HCT116 (cell line): ENCODE results near the gene CALCB. TPM values are rescaled to one million over a fixed set of nuclear protein-coding genes. Genes with fewer than 3 reads are reported as not detected.

ENCODE experiments used
- ATAC-seq: fragments of 200-7000 bp; cut with Tn5 transposase; 2 replicates; pipeline ENCODE4 v1.9.1; 2020; ENCODE audit warnings: mild to moderate bottlenecking, moderate library complexity
- BruUV-seq: library from RNA; stranded (reverse); fragments of 400-500 nt; replicated peaks from 2 replicates; lab custom pipeline; 2021; lab: Mats Ljungman, UMichigan
- CTCF ChIA-PET: fragments of 300-600 bp; sonication (Branson Sonifier 250); formaldehyde crosslinking; loops from one replicate; lab custom pipeline; 2021; ENCODE audit warnings: antibody characterized with exemption; lab: Charles Lee
- POLR2A ChIA-PET: fragments of 300-600, 350-600 bp; sonication (Branson Sonifier 250); formaldehyde crosslinking; loops from one replicate; lab custom pipeline; 2021; ENCODE audit warnings: antibody characterized with exemption; lab: Charles Lee
- RAD21 ChIA-PET, 2 experiments: fragments of 300-600 bp; sonication (Branson Sonifier 250); formaldehyde crosslinking; loops; one replicate each; lab custom pipeline; 2023; ENCODE audit warnings: low total read pairs in 2 of 2; ENCODE audit not compliant: uncharacterized antibody in 2 of 2, unreplicated experiment in 2 of 2, low non-redundant PET in 1 of 2; lab: Charles Lee
- DNase-seq: peaks from one replicate; pipeline ENCODE4 v3.0.0-alpha.2; 2010; ENCODE audit warnings: low read depth, low spot score
- H2AFZ ChIP-seq: fragments of 200-600 bp; shearing (Covaris generic), sonication (generic); 2 replicates; pipeline ENCODE4 v1.6.1; 2017; ENCODE audit warnings: low read depth, mixed run types, mixed read lengths, antibody characterized with exemption, low read length; ENCODE audit not compliant: poor library complexity, severe bottlenecking
- H3K27ac ChIP-seq: 2 replicates; pipeline ENCODE4 v1.5.1; 2012; ENCODE audit warnings: low read depth, low read length
- H3K27me3 ChIP-seq: fragments of 200-600 bp; sonication (generic); 2 replicates; pipeline ENCODE4 v1.6.1; 2016; ENCODE audit warnings: mixed run types, low read length, mixed read lengths; ENCODE audit not compliant: insufficient read depth
- H3K36me3 ChIP-seq, 2 experiments: fragments of 200-500 bp in 1 of 2; fragments of 200-600 bp in 1 of 2; sonication (Bioruptor generic) in 1 of 2; sonication (generic) in 1 of 2; 2 replicates each; pipeline versions ENCODE4 v1.5.1 to v1.6.1; 2014 to 2016; ENCODE audit warnings: low read length in 2 of 2, inconsistent platforms in 1 of 2, mixed read lengths in 1 of 2, mixed run types in 1 of 2; ENCODE audit not compliant: insufficient read depth in 2 of 2, control insufficient read depth in 1 of 2
- H3K4me1 ChIP-seq, 2 experiments: fragments of 200-600 bp in 1 of 2; sonication (generic) in 1 of 2; 2 replicates each; pipeline versions ENCODE4 v1.5.1 to v1.6.1; 2012 to 2017; ENCODE audit warnings: low read length in 2 of 2, inconsistent platforms in 1 of 2, mild to moderate bottlenecking in 1 of 2, mixed read lengths in 1 of 2, mixed run types in 1 of 2, moderate library complexity in 1 of 2; ENCODE audit not compliant: insufficient read depth in 2 of 2, control insufficient read depth in 1 of 2
- H3K4me2 ChIP-seq: fragments of 200-600 bp; sonication (generic); 2 replicates; pipeline ENCODE4 v1.6.1; 2017; ENCODE audit warnings: mixed run types, low read length, mixed read lengths
- H3K4me3 ChIP-seq, 2 experiments: fragments of 200-600 bp in 1 of 2; sonication (generic) in 1 of 2; replicated peaks in 1 of 2; 2 replicates each; pipeline ENCODE4 v1.5.1; 2011 to 2016; ENCODE audit warnings: low read length in 2 of 2, control low read depth in 1 of 2, low read depth in 1 of 2, mild to moderate bottlenecking in 1 of 2, mixed read lengths in 1 of 2, mixed run types in 1 of 2
- H3K79me2 ChIP-seq: fragments of 200-600 bp; sonication (generic); 2 replicates; pipeline ENCODE4 v1.6.1; 2017; ENCODE audit warnings: mild to moderate bottlenecking, mixed run types, low read length, moderate library complexity, mixed read lengths; ENCODE audit not compliant: insufficient read depth
- H3K9ac ChIP-seq: fragments of 200-600 bp; sonication (generic); 2 replicates; pipeline ENCODE4 v1.6.1; 2016; ENCODE audit warnings: low read length, mixed read lengths
- H3K9me2 ChIP-seq: fragments of 200-600 bp; sonication (generic), shearing (Covaris generic); 2 replicates; pipeline ENCODE4 v1.6.1; 2017; ENCODE audit warnings: mixed run types, mild to moderate bottlenecking, moderate library complexity; ENCODE audit not compliant: insufficient read depth
- H3K9me3 ChIP-seq, 2 experiments: fragments of 200-500 bp in 1 of 2; fragments of 200-600 bp in 1 of 2; sonication (Bioruptor generic) in 1 of 2; sonication (generic) in 1 of 2; 2 replicates each; pipeline ENCODE4 v1.6.1; 2014 to 2017; ENCODE audit warnings: low read length in 2 of 2, mixed read lengths in 2 of 2, inconsistent platforms in 1 of 2, low read depth in 1 of 2, mild to moderate bottlenecking in 1 of 2, mixed run types in 1 of 2, moderate library complexity in 1 of 2; ENCODE audit not compliant: control insufficient read depth in 1 of 2, insufficient read depth in 1 of 2
- H4K20me1 ChIP-seq: fragments of 200-600 bp; sonication (generic), shearing (Covaris generic); 2 replicates; pipeline ENCODE4 v1.6.1; 2017; ENCODE audit warnings: mixed run types, mild to moderate bottlenecking, moderate library complexity; ENCODE audit not compliant: insufficient read depth
- CEBPB ChIP-seq: IDR thresholded peaks from 2 replicates; pipeline ENCODE4 v1.6.1; 2012; ENCODE audit warnings: low read depth
- EGR1 ChIP-seq: IDR thresholded peaks from 2 replicates; pipeline ENCODE4 v1.6.1; 2012; ENCODE audit warnings: low read depth
- EZH2phosphoT487 ChIP-seq: fragments of 200-600 bp; IDR thresholded peaks from 2 replicates; pipeline ENCODE4 v1.6.1; 2018; ENCODE audit warnings: antibody characterized with exemption, borderline replicate concordance
- JUND ChIP-seq: IDR thresholded peaks from 2 replicates; pipeline ENCODE4 v1.6.1; 2012
- POLR2AphosphoS5 ChIP-seq: IDR thresholded peaks from 2 replicates; pipeline ENCODE4 v1.6.1; 2011; ENCODE audit warnings: mild to moderate bottlenecking, low read depth, low read length, moderate library complexity
- RAD21 ChIP-seq: IDR thresholded peaks from 2 replicates; pipeline ENCODE4 v1.6.1; 2012; ENCODE audit warnings: low read depth, mild to moderate bottlenecking
- SIN3A ChIP-seq: IDR thresholded peaks from 2 replicates; pipeline ENCODE4 v1.6.1; 2012; ENCODE audit warnings: low read depth
- SP1 ChIP-seq: IDR thresholded peaks from 2 replicates; pipeline ENCODE4 v1.6.1; 2012; ENCODE audit warnings: low read depth
- TCF7L2 ChIP-seq: IDR thresholded peaks from 2 replicates; pipeline ENCODE4 v1.7.0; 2011; ENCODE audit warnings: borderline replicate concordance, inconsistent platforms; ENCODE audit not compliant: insufficient read depth, insufficient read length; ENCODE audit errors: extremely low read depth
- ZBTB33 ChIP-seq: IDR thresholded peaks from 2 replicates; pipeline ENCODE4 v1.6.1; 2011; ENCODE audit warnings: mild to moderate bottlenecking, low read length, moderate library complexity; ENCODE audit not compliant: insufficient replicate concordance; ENCODE audit errors: extremely low read depth
- ZFX ChIP-seq: fragments of 450-650 bp; IDR thresholded peaks from 2 replicates; pipeline ENCODE4 v1.6.1; 2017
- ZNF274 ChIP-seq: fragments of 200-500 bp; sonication (Bioruptor generic); IDR thresholded peaks from 2 replicates; pipeline ENCODE4 v1.6.1; 2014; ENCODE audit warnings: mild to moderate bottlenecking, low read depth, low read length, inconsistent platforms
- intact Hi-C: fragments of 100-400 bp; cut with micrococcal nuclease; formaldehyde crosslinking; loops from 2 replicates; pipeline ENCODE4 v1.10.0; 2022
- total RNA-seq: library from RNA; stranded (reverse); gene quantifications from one replicate; pipeline ENCODE4 v1.2.1, GENCODE V29; 2021; ENCODE audit not compliant: unreplicated experiment

Gene CALCB
- total RNA-seq, 1 experiment from 2014 or later, result 0.22 TPM

- H3K36me3 ChIP-seq, result no peaks in the 10 kb centered on the region
- H3K4me3 ChIP-seq, result no peak overlapping the region
- BruUV-seq, result no TSS peak
- no peaks in the 10 kb centered on the region for H3K9me3 ChIP-seq
- CTCF ChIA-PET, result interaction anchor here (1.2 kb wide), 1 partner anchor 9 kb away, joined by 3 read pairs; no protein-coding TSS in a partner anchor
- ATAC-seq (no peak), DNase-seq (no peak)
- H3K9ac ChIP-seq, result no peak overlapping the region
- no peaks in the 10 kb centered on the region for H3K9me2 ChIP-seq
- RAD21 ChIA-PET, result no interaction called here
- H3K4me1 ChIP-seq, result no peaks in the 10 kb centered on the region; a peak in 1 of 4 replicates
- TF ChIP-seq POLR2AphosphoS5 (no peak), ZNF274 (no peak), ZFX (no peak), EGR1 (no peak), EZH2phosphoT487 (no peak), CEBPB (no peak), ZBTB33 (no peak), TCF7L2 (no peak), SP1 (no peak), JUND (no peak), SIN3A (no peak), RAD21 (no peak)
- POLR2A ChIA-PET, result no interaction called here
- no peak overlapping the region for H3K4me2 ChIP-seq
- H2AFZ ChIP-seq, result no peak overlapping the region
- H3K27me3 ChIP-seq, result no peaks in the 10 kb centered on the region; the same call in 1 of the 2 replicates
- intact Hi-C loops, result no loop called here
- H3K79me2 ChIP-seq, result no peaks in the 10 kb centered on the region
- no peaks in the 10 kb centered on the region for H4K20me1 ChIP-seq
- no peak overlapping the region for H3K27ac ChIP-seq
Measured at GRCh38 chr11:15097411-15097810, 24.0 kb downstream of the CALCB start.
